Choroid plexus epithelial cell (primary cell): Measurements from ENCODE around the gene NFKBIE.

ENCODE experiments used
- DNase-seq: peaks from one replicate; pipeline ENCODE4 v3.0.0-alpha.2; 2010; ENCODE audit warnings: low read depth
- H3K4me3 ChIP-seq: 2 replicates; pipeline ENCODE4 v1.5.1; 2011; ENCODE audit warnings: low read depth, mild to moderate bottlenecking, control low read depth, low read length, moderate library complexity
- CTCF ChIP-seq: conservative IDR thresholded peaks from 2 replicates; pipeline ENCODE4 v1.5.1; 2011; ENCODE audit warnings: low read depth, mild to moderate bottlenecking, control low read depth, inconsistent platforms, low read length, moderate library complexity

NFKBIE gene

GRCh38 chr6:44297063-44298038 lies 32.0 kb upstream of the NFKBIE start:
- DNase-seq: peak; percentile 39
- H3K4me3 ChIP-seq: peak overlapping the region; percentile 49
- no peak for TF ChIP-seq CTCF

- no peak for DNase-seq
- no peak for TF ChIP-seq CTCF
- no peak overlapping the region for H3K4me3 ChIP-seq
These were observed 29.8 kb upstream of the NFKBIE start for GRCh38 chr6:44294832-44295791.

GRCh38 chr6:44292661-44293365 lies 27.5 kb upstream of the NFKBIE start:
- no peak for TF ChIP-seq CTCF
- H3K4me3 ChIP-seq: no peak overlapping the region
- no peak for DNase-seq

- no peak for TF ChIP-seq CTCF
- DNase-seq: no peak
- H3K4me3 ChIP-seq: no peak overlapping the region
These were observed 26.5 kb upstream of the NFKBIE start for GRCh38 chr6:44291841-44292240.

GRCh38 chr6:44289726-44290260 lies 24.4 kb upstream of the NFKBIE start:
- H3K4me3 ChIP-seq: no peak overlapping the region
- no peak for DNase-seq

More at GRCh38 chr6:44289726-44290260, 24.4 kb upstream of the NFKBIE start:
- TF ChIP-seq CTCF: no peak
